ENCODE results near the gene SEMA5A. TPM values are rescaled to one million over a fixed set of nuclear protein-coding genes. Genes with fewer than 3 reads are reported as not detected.

The SEMA5A gene
- total RNA-seq, 2 donors from 2014 or later, result 16.2 to 19.7 TPM

GRCh38 chr5:9231842-9232241 lies 314.0 kb downstream of the SEMA5A start:
- intact Hi-C loops (cut with DNase I), result no loop called here
- no peak for ATAC-seq
- no peak for DNase-seq

GRCh38 chr5:9230355-9230754 lies 315.5 kb downstream of the SEMA5A start:
- intact Hi-C loops (cut with DNase I), result no loop called here
- ATAC-seq (no peak), DNase-seq (no peak)

GRCh38 chr5:9226016-9226536 lies 319.8 kb downstream of the SEMA5A start:
- DNase-seq (no peak), ATAC-seq (no peak)
- intact Hi-C loops (cut with DNase I), result no loop called here

GRCh38 chr5:9222054-9222976 lies 323.6 kb downstream of the SEMA5A start:
- ATAC-seq, result no peak
- DNase-seq, result no peak
- intact Hi-C loops (cut with DNase I), result no loop called here

DNA sequence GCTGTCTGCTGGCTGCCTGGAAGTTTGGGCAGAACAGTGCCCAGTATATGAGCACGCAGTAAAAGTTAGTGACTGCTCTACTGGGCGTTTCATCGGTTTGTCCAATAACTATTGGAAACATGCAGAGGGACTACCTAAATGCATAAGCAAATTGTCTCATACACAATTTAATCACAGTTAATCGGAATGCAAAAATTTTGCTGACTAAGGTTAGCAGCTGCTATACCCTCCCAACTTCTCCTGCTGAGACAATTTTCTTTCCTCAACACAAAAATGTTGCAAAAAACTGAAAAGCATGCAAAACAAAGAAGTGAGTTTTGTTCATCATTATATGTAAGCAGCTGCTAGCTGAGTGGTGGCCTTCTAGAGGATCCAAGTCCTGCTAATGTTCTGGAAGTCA lies 327.5 kb downstream of the SEMA5A start:
- ATAC-seq (no peak), DNase-seq (no peak)
- intact Hi-C loops (cut with DNase I), result no loop called here

DNA sequence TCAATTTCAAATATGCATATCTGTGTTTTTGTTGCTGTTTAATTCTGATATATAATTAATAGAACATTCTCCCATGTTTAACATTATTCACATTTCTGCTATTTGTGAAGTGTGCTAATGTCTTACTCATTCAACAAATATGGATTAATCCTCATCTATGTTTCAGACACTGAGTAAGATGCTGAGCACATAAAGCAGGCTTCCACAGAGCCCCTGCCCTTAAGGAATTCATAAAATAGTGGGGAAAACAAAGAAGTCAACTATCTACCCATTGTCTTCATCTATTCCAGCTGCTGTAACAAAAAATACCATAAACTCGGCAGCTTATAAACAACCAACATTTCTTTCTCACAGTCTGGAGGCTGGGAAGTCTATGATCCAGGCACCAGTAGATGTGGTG lies 333.3 kb downstream of the SEMA5A start:
- no peak for ATAC-seq
- intact Hi-C loops (cut with DNase I), result no loop called here
- no peak for DNase-seq

- no peak for ATAC-seq
- intact Hi-C loops (cut with DNase I), result loop anchor here in 1 of 2 donors (10.0 kb wide), 1 partner anchor 455 kb away; no protein-coding TSS in a partner anchor
- DNase-seq, result no peak
Measured at GRCh38 chr5:9209846-9210492, 335.9 kb downstream of the SEMA5A start.

GRCh38 chr5:9207817-9208418 lies 338.0 kb downstream of the SEMA5A start:
- intact Hi-C loops (cut with DNase I), result loop anchor here in 1 of 2 donors (10.0 kb wide), 1 partner anchor 453 kb away; no protein-coding TSS in a partner anchor
- peak in 1 of 2 donors; percentile 44 for ATAC-seq
- DNase-seq, result no peak

DNA sequence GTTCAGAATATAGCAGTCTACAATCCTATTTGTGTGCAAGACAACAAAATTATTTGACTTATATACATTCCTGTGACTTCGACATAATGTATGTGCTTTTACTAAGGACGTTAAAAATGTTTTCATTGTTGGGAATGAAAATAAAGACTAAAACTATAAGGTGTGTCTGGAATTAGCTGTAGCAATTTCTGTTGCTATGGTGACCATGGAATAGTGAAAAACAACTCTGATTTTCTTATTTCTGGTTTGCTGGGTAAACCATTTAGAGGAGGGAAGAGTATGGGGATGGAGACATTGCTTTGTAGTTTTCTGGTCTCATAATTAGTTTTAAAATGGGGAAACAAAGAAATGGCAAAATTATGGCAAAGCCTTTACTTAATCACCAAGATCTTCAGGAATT lies 343.2 kb downstream of the SEMA5A start:
- ATAC-seq, result no peak
- intact Hi-C loops (cut with DNase I), result loop anchor here in 1 of 2 donors (10.0 kb wide), 1 partner anchor 448 kb away; no protein-coding TSS in a partner anchor
- DNase-seq, result no peak

DNA sequence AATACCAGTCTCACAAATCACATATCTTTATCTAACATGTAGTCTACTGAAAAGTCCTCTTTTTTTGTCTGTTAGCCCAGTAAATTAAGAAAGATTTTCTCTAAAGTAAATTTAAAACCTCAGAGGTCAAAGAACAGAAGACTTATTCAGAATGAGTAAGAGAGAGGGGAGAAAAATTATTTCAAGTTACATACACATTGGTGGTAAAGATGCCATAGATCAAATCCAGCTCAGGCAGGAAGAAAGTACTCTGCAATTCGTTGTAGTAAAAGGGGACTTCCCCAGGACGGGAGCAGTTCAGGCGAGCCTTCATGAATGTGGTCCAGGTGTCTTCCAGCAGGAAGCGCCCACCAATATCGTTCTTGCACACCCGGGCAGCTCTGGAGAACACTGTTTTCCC lies 344.1 kb downstream of the SEMA5A start:
- no peak for ATAC-seq
- intact Hi-C loops (cut with DNase I), result loop anchor here in 1 of 2 donors (10.0 kb wide), 1 partner anchor 447 kb away; no protein-coding TSS in a partner anchor
- no peak for DNase-seq

DNA sequence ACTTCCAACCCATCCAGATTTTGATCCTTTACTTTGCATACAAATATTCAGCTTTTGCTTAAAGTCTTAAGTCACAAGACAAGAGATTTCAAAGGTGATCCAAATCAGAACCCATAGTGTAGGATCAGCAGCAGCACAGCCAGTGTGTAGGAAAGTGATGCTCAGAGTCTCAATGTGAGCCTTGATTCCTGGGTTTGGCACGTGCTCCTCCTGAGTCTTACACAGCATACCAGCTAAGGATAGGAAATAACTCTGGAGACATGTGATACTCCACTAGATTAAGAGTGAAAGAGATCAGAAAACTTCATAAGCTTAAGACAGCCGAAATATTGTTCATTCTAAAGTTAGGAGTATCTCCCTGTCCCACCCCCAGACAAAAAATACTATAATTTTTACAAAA lies 344.9 kb downstream of the SEMA5A start:
- DNase-seq, result no peak
- intact Hi-C loops (cut with DNase I), result loop anchor here in 1 of 2 donors (10.0 kb wide), 1 partner anchor 446 kb away; no protein-coding TSS in a partner anchor
- ATAC-seq, result no peak

- intact Hi-C loops (cut with DNase I), result loop anchor here in 1 of 2 donors (10.0 kb wide), 1 partner anchor 1274 kb away; no protein-coding TSS in a partner anchor
- DNase-seq (no peak), ATAC-seq (no peak)
Measured at GRCh38 chr5:9198394-9198793, 347.5 kb downstream of the SEMA5A start.

GRCh38 chr5:9197881-9198260 lies 348.0 kb downstream of the SEMA5A start:
- DNase-seq (no peak), ATAC-seq (no peak)
- intact Hi-C loops (cut with DNase I), result loop anchor here in 1 of 2 donors (10.0 kb wide), 1 partner anchor 1273 kb away; no protein-coding TSS in a partner anchor

DNA sequence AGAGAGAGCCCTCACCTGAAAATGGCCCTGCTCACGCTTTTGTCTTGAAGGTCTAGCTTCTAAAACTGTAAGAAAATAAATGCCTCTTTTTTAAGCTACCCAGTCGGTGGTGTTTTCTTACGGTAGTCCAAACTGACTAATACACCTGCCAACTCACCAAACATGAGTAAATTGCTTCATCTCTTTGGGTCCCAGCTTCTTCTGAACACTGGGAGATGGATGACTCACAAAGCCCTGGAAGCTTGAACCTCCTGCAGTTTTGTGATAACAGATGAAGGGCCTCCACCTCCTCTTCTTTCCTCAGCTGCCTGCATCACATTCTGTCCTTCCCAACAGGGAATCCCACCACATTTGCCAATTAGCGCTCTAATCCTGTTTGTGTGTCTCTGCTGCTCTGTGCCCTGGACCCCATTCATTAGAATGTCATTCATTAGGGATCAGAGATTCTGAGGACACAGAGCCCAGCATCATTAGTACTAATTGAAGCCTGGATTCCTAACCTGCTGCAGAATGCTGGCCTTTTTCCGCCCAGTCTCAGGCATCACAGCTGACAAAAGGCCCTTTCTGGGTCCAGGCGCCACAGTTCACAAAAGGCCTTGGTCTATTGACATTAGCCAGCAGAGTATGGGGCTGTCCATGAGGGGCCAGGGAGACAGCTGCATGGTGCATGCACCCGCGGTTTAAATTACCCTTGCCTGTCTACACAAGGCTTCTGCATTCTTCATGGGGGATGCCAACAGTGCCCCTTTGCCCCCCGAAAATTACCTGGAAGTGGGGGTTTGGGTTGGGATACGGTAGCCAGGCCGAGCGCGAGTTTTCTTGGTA lies 349.3 kb downstream of the SEMA5A start:
- ATAC-seq (no peak), DNase-seq (no peak)
- intact Hi-C loops (cut with DNase I), result loop anchor here in 1 of 2 donors (10.0 kb wide), 1 partner anchor 1272 kb away; no protein-coding TSS in a partner anchor

DNA sequence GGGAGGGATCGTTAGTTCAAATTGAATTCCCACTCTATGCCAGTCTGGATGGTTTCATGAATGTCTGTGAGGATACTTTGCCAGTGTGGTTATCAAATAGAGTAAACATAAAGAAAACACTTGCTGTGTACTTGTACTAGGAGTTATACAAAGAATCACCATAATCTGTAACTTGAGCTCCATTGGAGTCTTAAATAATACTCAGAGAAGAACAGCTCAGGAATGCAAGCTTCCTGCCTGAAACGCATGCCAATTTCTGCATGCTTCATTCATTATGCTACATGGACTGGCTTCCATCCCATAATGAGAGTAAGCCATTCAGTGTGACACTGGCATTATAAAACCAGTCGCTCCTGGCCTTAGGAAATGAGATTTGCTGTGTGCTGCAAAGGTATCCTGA lies 351.4 kb downstream of the SEMA5A start:
- intact Hi-C loops (cut with DNase I), result loop anchor here in 1 of 2 donors (10.0 kb wide), 1 partner anchor 1270 kb away; no protein-coding TSS in a partner anchor
- DNase-seq (no peak), ATAC-seq (no peak)

- intact Hi-C loops (cut with DNase I), result loop anchor here in 1 of 2 donors (10.0 kb wide), 1 partner anchor 1267 kb away; no protein-coding TSS in a partner anchor
- DNase-seq (no peak), ATAC-seq (no peak)
Measured at GRCh38 chr5:9192266-9192665, 353.6 kb downstream of the SEMA5A start.

DNA sequence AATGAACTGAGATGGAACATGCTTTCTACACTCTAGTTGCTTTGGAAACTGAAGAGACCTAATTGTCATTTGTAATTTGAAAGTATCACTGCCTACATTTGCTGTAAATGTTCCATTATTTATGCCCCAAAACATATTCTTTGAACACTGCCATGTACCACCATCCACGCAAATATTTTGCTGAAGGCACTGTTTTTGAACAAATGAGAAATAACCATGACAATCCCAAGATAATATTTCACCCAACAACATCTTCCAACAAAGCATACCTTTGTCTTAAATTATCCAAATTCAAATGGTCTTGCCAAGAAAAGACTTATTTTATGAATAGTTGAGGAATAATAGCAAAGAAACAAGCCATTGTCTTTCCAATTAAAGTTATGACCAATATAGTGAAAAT lies 356.2 kb downstream of the SEMA5A start:
- no peak for ATAC-seq
- intact Hi-C loops (cut with DNase I), result loop anchor here in 1 of 2 donors (10.0 kb wide), 1 partner anchor 1265 kb away; no protein-coding TSS in a partner anchor
- no peak for DNase-seq

- no peak for DNase-seq
- ATAC-seq, result peak in 1 of 2 donors; percentile 34
- intact Hi-C loops (cut with DNase I), result no loop called here
Measured at GRCh38 chr5:9188956-9189355, 356.9 kb downstream of the SEMA5A start.

All from left cardiac atrium (tissue), 4 donors.